ENCODE data around the gene ATG13.

Gene ATG13

GRCh38 chr11:46609386-46609785 is 8.0 kb upstream of the ATG13 start:
- Histone ChIP-seq H3K18ac (ENCODE audit: low read depth in 1 of 2, low read length in 2 of 2) (no peak overlapping the region), H4K8ac (ENCODE audit: low read length) (no peak overlapping the region), H3K27ac (ENCODE audit: low read length, poor library complexity, severe bottlenecking) (no peak overlapping the region), H3K4me1 (ENCODE audit: control insufficient read depth, insufficient read depth, low read depth, low read length) (no peaks in the 10 kb centered on the region), H2BK12ac (ENCODE audit: low read length in 2 of 2) (no peak overlapping the region), H3K79me1 (replicated peaks; ENCODE audit: low read length, poor library complexity, severe bottlenecking) (peaks cover 16% of the 10 kb centered on the region), H3K36me3 (ENCODE audit: control insufficient read depth in 1 of 2, insufficient read depth in 2 of 2, low read depth in 1 of 2, low read length in 2 of 2) (no peaks in the 10 kb centered on the region), H3K9me3 (ENCODE audit: control insufficient read depth, low read length) (no peaks in the 10 kb centered on the region), H2BK120ac (ENCODE audit: low read depth, low read length) (no peak overlapping the region), H2BK5ac (ENCODE audit: low read depth, low read length, poor library complexity, severe bottlenecking) (no peak overlapping the region), H3K4ac (ENCODE audit: low read depth in 1 of 2, low read length in 2 of 2) (no peak overlapping the region), H2AK5ac (ENCODE audit: low read length, severe bottlenecking) (no peak overlapping the region), H4K91ac (ENCODE audit: low read length) (no peak overlapping the region), H3K27me3 (ENCODE audit: control insufficient read depth in 1 of 2, insufficient read depth in 1 of 2, low read length in 2 of 2) (no peaks in the 10 kb centered on the region), H3K23ac (ENCODE audit: low read length in 2 of 2) (no peak overlapping the region), H3K4me2 (ENCODE audit: low read length, poor library complexity, severe bottlenecking) (no peak overlapping the region), H2BK15ac (ENCODE audit: low read depth, poor library complexity, severe bottlenecking) (no peak overlapping the region), H3K9ac (ENCODE audit: low read length) (no peak overlapping the region), H3K4me3 (ENCODE audit: insufficient read depth in 1 of 2, low read depth in 1 of 2, low read length in 2 of 2) (no peak overlapping the region), H2AFZ (ENCODE audit: low read depth, low read length) (no peak overlapping the region), H3K14ac (ENCODE audit: low read length in 2 of 2) (no peak overlapping the region)
- 97% methylated on average over 4 of the region's 6 CpGs for WGBS
- no peak for DNase-seq

GRCh38 chr11:46611526-46612304 is 5.6 kb upstream of the ATG13 start:
- peaks cover 18% of the 10 kb centered on the region for H3K79me1 ChIP-seq (replicated peaks; ENCODE audit: low read length, poor library complexity, severe bottlenecking)
- DNase-seq: no peak
- no peak overlapping the region for H2AFZ ChIP-seq (ENCODE audit: low read depth, low read length)
- no peak overlapping the region for H2BK5ac ChIP-seq (ENCODE audit: low read depth, low read length, poor library complexity, severe bottlenecking)
- peaks cover 7% of the 10 kb centered on the region for H3K4me1 ChIP-seq (ENCODE audit: control insufficient read depth, insufficient read depth, low read depth, low read length)
- H2BK12ac ChIP-seq (ENCODE audit: low read length in 2 of 2): no peak overlapping the region
- no peak overlapping the region for H3K4ac ChIP-seq (ENCODE audit: low read depth in 1 of 2, low read length in 2 of 2)
- no peaks in the 10 kb centered on the region for H3K27me3 ChIP-seq (ENCODE audit: control insufficient read depth in 1 of 2, insufficient read depth in 1 of 2, low read length in 2 of 2)
- no peak overlapping the region for H3K14ac ChIP-seq (ENCODE audit: low read length in 2 of 2)
- no peak overlapping the region for H3K4me2 ChIP-seq (ENCODE audit: low read length, poor library complexity, severe bottlenecking)
- no peak overlapping the region for H4K8ac ChIP-seq (ENCODE audit: low read length)
- WGBS: 78% methylated on average over 4 of the region's 5 CpGs
- peaks cover 0 to 4% of the 10 kb centered on the region in 2 experiments for H3K36me3 ChIP-seq (ENCODE audit: control insufficient read depth in 1 of 2, insufficient read depth in 2 of 2, low read depth in 1 of 2, low read length in 2 of 2)
- no peak overlapping the region for H2AK5ac ChIP-seq (ENCODE audit: low read length, severe bottlenecking)
- H3K23ac ChIP-seq (ENCODE audit: low read length in 2 of 2): no peak overlapping the region
- H3K9me3 ChIP-seq (ENCODE audit: control insufficient read depth, low read length): no peaks in the 10 kb centered on the region
- H3K9ac ChIP-seq (ENCODE audit: low read length): no peak overlapping the region
- peak overlapping the region in 1 of 2 experiments; percentile 8 for H3K18ac ChIP-seq (ENCODE audit: low read depth in 1 of 2, low read length in 2 of 2)
- H2BK120ac ChIP-seq (ENCODE audit: low read depth, low read length): no peak overlapping the region
- H2BK15ac ChIP-seq (ENCODE audit: low read depth, poor library complexity, severe bottlenecking): no peak overlapping the region
- H3K4me3 ChIP-seq (ENCODE audit: insufficient read depth in 1 of 2, low read depth in 1 of 2, low read length in 2 of 2): no peak overlapping the region
- H3K27ac ChIP-seq (ENCODE audit: low read length, poor library complexity, severe bottlenecking): no peak overlapping the region
- no peak overlapping the region for H4K91ac ChIP-seq (ENCODE audit: low read length)

GRCh38 chr11:46612326-46612725 is 5.0 kb upstream of the ATG13 start:
- Histone ChIP-seq H2BK15ac (ENCODE audit: low read depth, poor library complexity, severe bottlenecking) (no peak overlapping the region), H2AFZ (ENCODE audit: low read depth, low read length) (no peak overlapping the region), H4K8ac (ENCODE audit: low read length) (no peak overlapping the region), H2BK120ac (ENCODE audit: low read depth, low read length) (no peak overlapping the region), H3K27ac (ENCODE audit: low read length, poor library complexity, severe bottlenecking) (no peak overlapping the region), H2BK12ac (ENCODE audit: low read length in 2 of 2) (no peak overlapping the region), H3K18ac (ENCODE audit: low read depth in 1 of 2, low read length in 2 of 2) (no peak overlapping the region), H3K27me3 (ENCODE audit: control insufficient read depth in 1 of 2, insufficient read depth in 1 of 2, low read length in 2 of 2) (no peaks in the 10 kb centered on the region), H2AK5ac (ENCODE audit: low read length, severe bottlenecking) (no peak overlapping the region), H3K4me3 (ENCODE audit: insufficient read depth in 1 of 2, low read depth in 1 of 2, low read length in 2 of 2) (no peak overlapping the region), H4K91ac (ENCODE audit: low read length) (no peak overlapping the region), H3K14ac (ENCODE audit: low read length in 2 of 2) (no peak overlapping the region), H3K9me3 (ENCODE audit: control insufficient read depth, low read length) (no peaks in the 10 kb centered on the region), H3K4me1 (ENCODE audit: control insufficient read depth, insufficient read depth, low read depth, low read length) (peaks cover 7% of the 10 kb centered on the region), H3K9ac (ENCODE audit: low read length) (no peak overlapping the region), H3K4me2 (ENCODE audit: low read length, poor library complexity, severe bottlenecking) (no peak overlapping the region), H3K4ac (ENCODE audit: low read depth in 1 of 2, low read length in 2 of 2) (no peak overlapping the region), H3K23ac (ENCODE audit: low read length in 2 of 2) (no peak overlapping the region), H3K36me3 (ENCODE audit: control insufficient read depth in 1 of 2, insufficient read depth in 2 of 2, low read depth in 1 of 2, low read length in 2 of 2) (peaks cover 0 to 4% of the 10 kb centered on the region in 2 experiments), H2BK5ac (ENCODE audit: low read depth, low read length, poor library complexity, severe bottlenecking) (no peak overlapping the region), H3K79me1 (replicated peaks; ENCODE audit: low read length, poor library complexity, severe bottlenecking) (peaks cover 15% of the 10 kb centered on the region)
- DNase-seq: no peak
- WGBS: 100% methylated on average over 1 of the region's 2 CpGs

GRCh38 chr11:46615756-46616155 is 1.6 kb upstream of the ATG13 start:
- Histone ChIP-seq H4K8ac (ENCODE audit: low read length) (no peak overlapping the region), H2AK5ac (ENCODE audit: low read length, severe bottlenecking) (peak overlapping the region; percentile 52), H2AFZ (ENCODE audit: low read depth, low read length) (peak overlapping the region; percentile 14), H3K23ac (ENCODE audit: low read length in 2 of 2) (no peak overlapping the region), H3K4me2 (ENCODE audit: low read length, poor library complexity, severe bottlenecking) (no peak overlapping the region), H2BK15ac (ENCODE audit: low read depth, poor library complexity, severe bottlenecking) (no peak overlapping the region), H3K9ac (ENCODE audit: low read length) (no peak overlapping the region), H2BK120ac (ENCODE audit: low read depth, low read length) (no peak overlapping the region), H3K4ac (ENCODE audit: low read depth in 1 of 2, low read length in 2 of 2) (no peak overlapping the region), H3K79me1 (replicated peaks; ENCODE audit: low read length, poor library complexity, severe bottlenecking) (peaks cover 17% of the 10 kb centered on the region), H3K36me3 (ENCODE audit: control insufficient read depth in 1 of 2, insufficient read depth in 2 of 2, low read depth in 1 of 2, low read length in 2 of 2) (peaks cover 7 to 11% of the 10 kb centered on the region in 2 experiments), H3K4me1 (ENCODE audit: control insufficient read depth, insufficient read depth, low read depth, low read length) (peaks cover 7% of the 10 kb centered on the region), H2BK5ac (ENCODE audit: low read depth, low read length, poor library complexity, severe bottlenecking) (no peak overlapping the region), H4K91ac (ENCODE audit: low read length) (no peak overlapping the region), H2BK12ac (ENCODE audit: low read length in 2 of 2) (no peak overlapping the region), H3K27ac (ENCODE audit: low read length, poor library complexity, severe bottlenecking) (no peak overlapping the region), H3K18ac (ENCODE audit: low read depth in 1 of 2, low read length in 2 of 2) (no peak overlapping the region), H3K9me3 (ENCODE audit: control insufficient read depth, low read length) (no peaks in the 10 kb centered on the region), H3K4me3 (ENCODE audit: insufficient read depth in 1 of 2, low read depth in 1 of 2, low read length in 2 of 2) (peak overlapping the region in 1 of 2 experiments; percentile 100), H3K14ac (ENCODE audit: low read length in 2 of 2) (no peak overlapping the region), H3K27me3 (ENCODE audit: control insufficient read depth in 1 of 2, insufficient read depth in 1 of 2, low read length in 2 of 2) (no peaks in the 10 kb centered on the region)
- 81% methylated on average over 7 of the region's 7 CpGs for WGBS
- peak; percentile 48 for DNase-seq
